GM21390 (cell line): ENCODE results near the gene CMIP.

Experiments
- ATAC-seq: cut with Tn5 transposase; IDR thresholded peaks from one replicate; pipeline ENCODE4 v1.9.1; 2021; ENCODE audit not compliant: unreplicated experiment

CMIP gene

GRCh38 chr16:81458827-81459598 is 14.4 kb downstream of the CMIP start:
- no peak for ATAC-seq

- no peak for ATAC-seq
These were observed 15.5 kb downstream of the CMIP start for GRCh38 chr16:81460075-81460474.

- ATAC-seq = no peak
These were observed 16.6 kb downstream of the CMIP start for GRCh38 chr16:81461243-81461642.

- ATAC-seq = no peak
These were observed 17.2 kb downstream of the CMIP start for GRCh38 chr16:81461766-81462165.

GRCh38 chr16:81462683-81463082 is 18.1 kb downstream of the CMIP start:
- ATAC-seq = no peak

GRCh38 chr16:81463296-81463890 is 18.8 kb downstream of the CMIP start:
- no peak for ATAC-seq

GRCh38 chr16:81464279-81464678 is 19.7 kb downstream of the CMIP start:
- no peak for ATAC-seq

- ATAC-seq = no peak
These were observed 20.9 kb downstream of the CMIP start for GRCh38 chr16:81465375-81465943.

- no peak for ATAC-seq
These were observed 21.9 kb downstream of the CMIP start for GRCh38 chr16:81466356-81466980.

GRCh38 chr16:81467072-81467471 is 22.5 kb downstream of the CMIP start:
- ATAC-seq = no peak

GRCh38 chr16:81467815-81468214 is 23.2 kb downstream of the CMIP start:
- no peak for ATAC-seq

- ATAC-seq = no peak
These were observed 23.8 kb downstream of the CMIP start for GRCh38 chr16:81468269-81468902.

GRCh38 chr16:81469183-81469677 is 24.6 kb downstream of the CMIP start:
- ATAC-seq = no peak

GRCh38 chr16:81469710-81470535 is 25.3 kb downstream of the CMIP start:
- peak; percentile 96 for ATAC-seq

GRCh38 chr16:81470796-81471636 is 26.4 kb downstream of the CMIP start:
- ATAC-seq = no peak

- no peak for ATAC-seq
These were observed 27.3 kb downstream of the CMIP start for GRCh38 chr16:81471882-81472281.

- ATAC-seq = no peak
These were observed 27.8 kb downstream of the CMIP start for GRCh38 chr16:81472391-81472790.

GRCh38 chr16:81473066-81473488 is 28.5 kb downstream of the CMIP start:
- no peak for ATAC-seq

GRCh38 chr16:81473558-81473957 is 28.9 kb downstream of the CMIP start:
- ATAC-seq = no peak
